GM23338 (cell line): ENCODE data around the gene UBASH3B. TPM values are rescaled to one million over a fixed set of nuclear protein-coding genes. Genes with fewer than 3 reads are reported as not detected.

Experiments used
- ATAC-seq: fragments of 200-7000 bp; cut with Tn5 transposase; 3 replicates; pipeline ENCODE4 v1.9.1; 2020
- DNase-seq: peaks from one replicate; pipeline ENCODE4 v3.0.0-alpha.2; 2015; ENCODE audit warnings: low spot score
- H2AFZ ChIP-seq: fragments of 200-600 bp; sonication (generic); 2 replicates; pipeline ENCODE4 v1.8.0; 2016; ENCODE audit warnings: antibody characterized with exemption, mild to moderate bottlenecking, moderate library complexity
- H3F3A ChIP-seq: fragments of 200-600 bp; sonication (generic); replicated peaks from 2 replicates; pipeline ENCODE4 v1.8.0; 2017; ENCODE audit warnings: antibody characterized with exemption, mixed run types, low read depth
- H3K27ac ChIP-seq: fragments of 200-600 bp; sonication (generic); 2 replicates; pipeline ENCODE4 v1.6.1; 2016; ENCODE audit warnings: low read depth
- H3K27me3 ChIP-seq: fragments of 200-600 bp; sonication (generic); 2 replicates; pipeline ENCODE4 v1.8.0; 2016; ENCODE audit warnings: mild to moderate bottlenecking, mixed run types, moderate library complexity; ENCODE audit not compliant: insufficient read depth
- H3K36me3 ChIP-seq: fragments of 200-600 bp; sonication (generic); 2 replicates; pipeline ENCODE4 v1.8.0; 2016; ENCODE audit warnings: mild to moderate bottlenecking; ENCODE audit not compliant: insufficient read depth
- H3K4me1 ChIP-seq: fragments of 200-600 bp; sonication (generic); 2 replicates; pipeline ENCODE4 v1.8.0; 2016; ENCODE audit warnings: mild to moderate bottlenecking, moderate library complexity; ENCODE audit not compliant: insufficient read depth
- H3K4me2 ChIP-seq: fragments of 200-600 bp; sonication (generic); 2 replicates; pipeline ENCODE4 v1.7.1; 2017; ENCODE audit warnings: mixed run types
- H3K4me3 ChIP-seq: fragments of 200-600 bp; sonication (generic); 2 replicates; pipeline ENCODE4 v1.6.1; 2016; ENCODE audit warnings: mixed run types
- H3K79me2 ChIP-seq: fragments of 200-600 bp; sonication (generic); replicated peaks from 2 replicates; pipeline ENCODE4 v1.8.0; 2017; ENCODE audit warnings: mild to moderate bottlenecking; ENCODE audit not compliant: insufficient read depth
- H3K9me2 ChIP-seq: fragments of 200-600 bp; sonication (generic); 2 replicates; pipeline ENCODE4 v1.8.0; 2017; ENCODE audit not compliant: insufficient read depth
- H4K20me1 ChIP-seq: fragments of 200-600 bp; sonication (generic); replicated peaks from 2 replicates; pipeline ENCODE4 v1.8.0; 2017; ENCODE audit warnings: mild to moderate bottlenecking; ENCODE audit not compliant: insufficient read depth
- H3K27ac Mint-ChIP-seq: 2 replicates; pipeline ENCODE4 v1.8.0; 2020; ENCODE audit warnings: inconsistent platforms, mild to moderate bottlenecking, moderate library complexity, mixed read lengths
- H3K27me3 Mint-ChIP-seq: 3 replicates; pipeline ENCODE4 v1.8.0; 2022; ENCODE audit warnings: low read depth, mild to moderate bottlenecking, moderate library complexity, mixed read lengths, inconsistent platforms; ENCODE audit not compliant: insufficient read depth, poor library complexity
- H3K36me3 Mint-ChIP-seq: 3 replicates; pipeline ENCODE4 v1.8.0; 2021; ENCODE audit warnings: low read depth, mild to moderate bottlenecking, inconsistent platforms, moderate library complexity, mixed read lengths
- H3K4me1 Mint-ChIP-seq: 3 replicates; pipeline ENCODE4 v1.8.0; 2020; ENCODE audit warnings: mild to moderate bottlenecking, inconsistent platforms, mixed read lengths
- H3K4me3 Mint-ChIP-seq: 3 replicates; pipeline ENCODE4 v1.8.0; 2021; ENCODE audit warnings: moderate library complexity, mild to moderate bottlenecking, inconsistent platforms, mixed read lengths
- H3K9me3 Mint-ChIP-seq: 3 replicates; pipeline ENCODE4 v1.8.0; 2020; ENCODE audit warnings: moderate library complexity, mild to moderate bottlenecking, inconsistent platforms, mixed read lengths
- CREB1 ChIP-seq: fragments of 250-450 bp; sonication (Bioruptor Pico); IDR thresholded peaks from 2 replicates; pipeline ENCODE4 v1.5.0; 2020; ENCODE audit warnings: low read depth, mild to moderate bottlenecking, moderate library complexity
- EZH2 ChIP-seq: fragments of 200-600 bp; sonication (generic); IDR thresholded peaks from one replicate; pipeline ENCODE4 v1.8.0; 2017; ENCODE audit warnings: antibody characterized with exemption, mild to moderate bottlenecking, low read depth; ENCODE audit not compliant: unreplicated experiment
- EZH2phosphoT487 ChIP-seq: fragments of 200-600 bp; sonication (generic); IDR thresholded peaks from one replicate; pipeline ENCODE4 v1.8.1; 2018; ENCODE audit warnings: antibody characterized with exemption; ENCODE audit not compliant: unreplicated experiment
- JUNB ChIP-seq: IDR thresholded peaks from one replicate; pipeline ENCODE4 v1.6.1; 2016; ENCODE audit warnings: antibody characterized with exemption; ENCODE audit not compliant: unreplicated experiment
- NANOG ChIP-seq: IDR thresholded peaks from 2 replicates; pipeline ENCODE4 v1.6.1; 2016; ENCODE audit warnings: antibody characterized with exemption, borderline replicate concordance
- POLR2AphosphoS5 ChIP-seq: IDR thresholded peaks from 2 replicates; pipeline ENCODE4 v1.6.1; 2016; ENCODE audit warnings: antibody characterized with exemption, low read depth
- REST ChIP-seq: IDR thresholded peaks from one replicate; pipeline ENCODE4 v1.6.1; 2018; ENCODE audit warnings: antibody characterized with exemption; ENCODE audit not compliant: unreplicated experiment
- STAT1 ChIP-seq: IDR thresholded peaks from one replicate; pipeline ENCODE4 v1.6.1; 2016; ENCODE audit warnings: antibody characterized with exemption; ENCODE audit not compliant: unreplicated experiment
- ZNF114 ChIP-seq: fragments of 250-450 bp; sonication (Bioruptor Pico); IDR thresholded peaks from 2 replicates; pipeline ENCODE4 v1.5.0; 2020; ENCODE audit warnings: mild to moderate bottlenecking, moderate library complexity
- ZNF331 ChIP-seq: fragments of 250-450 bp; sonication (Bioruptor Pico); IDR thresholded peaks from 2 replicates; pipeline ENCODE4 v1.5.0; 2020; ENCODE audit warnings: low read depth, mild to moderate bottlenecking, moderate library complexity
- polyA plus RNA-seq: library from polyadenylated mRNA; unstranded; fragments of >200 nt; fragmentation: Nextera tagmentation; extraction: Ambion mirVana; gene quantifications from 2 replicates; pipeline ENCODE4 v1.2.1, GENCODE V29; 2016
- total RNA-seq: library from RNA; depleted of rRNA; stranded (reverse); fragments of >200 nt; shearing (Covaris generic); gene quantifications from 2 replicates; pipeline ENCODE4 v1.2.3, GENCODE V29; 2014
- TF ChIP-seq, protein P1 (sequence below): IDR thresholded peaks from 2 replicates; pipeline ENCODE4 v1.6.1; 2016; ENCODE audit warnings: antibody characterized with exemption

UBASH3B gene
- total and polyA plus RNA-seq, 2 experiments from 2014 or later: 2.1 to 12.0 TPM

DNA sequence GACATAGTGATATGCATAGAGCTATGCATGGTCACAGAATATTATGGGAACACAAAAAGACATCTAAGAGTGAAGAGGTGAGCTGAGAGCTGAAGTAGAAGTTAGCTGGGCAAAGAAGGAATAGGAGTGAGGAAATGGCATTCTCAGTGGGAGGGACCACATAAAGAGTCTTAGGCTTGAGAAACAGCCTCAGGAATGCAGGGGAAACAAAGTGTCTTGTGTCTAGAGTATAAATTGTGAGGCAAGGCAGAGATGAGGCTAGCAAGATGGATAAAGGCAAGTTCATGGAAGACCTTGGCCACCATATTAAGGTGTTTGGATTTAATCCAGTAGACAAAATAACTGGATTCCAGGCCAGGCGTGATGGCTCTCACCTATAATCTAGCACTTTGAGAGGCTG lies 142.1 kb downstream of the UBASH3B start:
- Histone ChIP-seq H3K79me2 (no peaks in the 10 kb centered on the region), H3K27me3 (no peaks in the 10 kb centered on the region), H2AFZ (no peak overlapping the region), H3K9me2 (no peaks in the 10 kb centered on the region), H3K4me1 (no peaks in the 10 kb centered on the region), H4K20me1 (no peaks in the 10 kb centered on the region), H3K4me2 (no peak overlapping the region), H3K36me3 (no peaks in the 10 kb centered on the region; the same call in 1 of the 2 replicates), H3K27ac (no peak overlapping the region), H3K4me3 (no peak overlapping the region), H3F3A (no peaks in the 10 kb centered on the region)
- H3K4me1 Mint-ChIP-seq: peaks cover 3% of the 10 kb centered on the region; the same call in 1 of the 3 replicates
- H3K9me3 Mint-ChIP-seq: no peaks in the 10 kb centered on the region
- DNase-seq (no peak), ATAC-seq (no peak)
- H3K27me3 Mint-ChIP-seq: peaks cover 4% of the 10 kb centered on the region
- no peak overlapping the region for H3K27ac Mint-ChIP-seq
- H3K36me3 Mint-ChIP-seq: peaks cover 8% of the 10 kb centered on the region; the same call in 2 of the 3 replicates
- TF ChIP-seq ZNF114 (CRISPR knock-in tag): no peak
- TF ChIP-seq POLR2AphosphoS5: no peak
- no peak for TF ChIP-seq CREB1 (CRISPR knock-in tag)
- no peak for TF ChIP-seq NANOG
- TF ChIP-seq ZNF331: no peak
- TF ChIP-seq REST: no peak
- TF ChIP-seq EZH2: no peak
- no peak overlapping the region for H3K4me3 Mint-ChIP-seq

- H3K4me2 ChIP-seq: no peak overlapping the region
- no peak for DNase-seq
- H3K9me3 Mint-ChIP-seq: no peaks in the 10 kb centered on the region
- no peak overlapping the region for H3K4me3 ChIP-seq
- H3K4me1 Mint-ChIP-seq: peaks cover 19% of the 10 kb centered on the region
- ATAC-seq: no peak
- no peak overlapping the region for H3K27ac Mint-ChIP-seq
- no peaks in the 10 kb centered on the region for H3F3A ChIP-seq
- H3K27me3 ChIP-seq: no peaks in the 10 kb centered on the region
- no peak overlapping the region for H3K4me3 Mint-ChIP-seq
- no peak overlapping the region for H2AFZ ChIP-seq
- H3K79me2 ChIP-seq: no peaks in the 10 kb centered on the region
- H3K4me1 ChIP-seq: no peaks in the 10 kb centered on the region
- H3K36me3 Mint-ChIP-seq: peaks cover 8% of the 10 kb centered on the region; the same call in 2 of the 3 replicates
- H3K9me2 ChIP-seq: no peaks in the 10 kb centered on the region
- no peaks in the 10 kb centered on the region for H4K20me1 ChIP-seq
- no peaks in the 10 kb centered on the region; the same call in 1 of the 2 replicates for H3K36me3 ChIP-seq
- H3K27me3 Mint-ChIP-seq: peaks cover 5% of the 10 kb centered on the region
- no peak overlapping the region for H3K27ac ChIP-seq
- TF ChIP-seq ZNF114 (CRISPR knock-in tag) (no peak), JUNB (no peak), REST (no peak), CREB1 (CRISPR knock-in tag) (no peak), STAT1 (no peak), ZNF331 (no peak), EZH2phosphoT487 (no peak), EZH2 (no peak), POLR2AphosphoS5 (no peak), NANOG (no peak)
- TF ChIP-seq, protein P1, sequence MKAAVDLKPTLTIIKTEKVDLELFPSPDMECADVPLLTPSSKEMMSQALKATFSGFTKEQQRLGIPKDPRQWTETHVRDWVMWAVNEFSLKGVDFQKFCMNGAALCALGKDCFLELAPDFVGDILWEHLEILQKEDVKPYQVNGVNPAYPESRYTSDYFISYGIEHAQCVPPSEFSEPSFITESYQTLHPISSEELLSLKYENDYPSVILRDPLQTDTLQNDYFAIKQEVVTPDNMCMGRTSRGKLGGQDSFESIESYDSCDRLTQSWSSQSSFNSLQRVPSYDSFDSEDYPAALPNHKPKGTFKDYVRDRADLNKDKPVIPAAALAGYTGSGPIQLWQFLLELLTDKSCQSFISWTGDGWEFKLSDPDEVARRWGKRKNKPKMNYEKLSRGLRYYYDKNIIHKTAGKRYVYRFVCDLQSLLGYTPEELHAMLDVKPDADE: no peak
Observed at GRCh38 chr11:122799406-122800105, 144.0 kb downstream of the UBASH3B start.
